GM10266 (cell line): ENCODE data around the gene SGCB.

Source experiments
- DNase-seq: peaks from one replicate; pipeline ENCODE4 v3.0.0; 2012; ENCODE audit errors: extremely low spot score
- CTCF ChIP-seq: IDR thresholded peaks from 2 replicates; pipeline ENCODE4 v1.5.1; 2012; ENCODE audit warnings: mild to moderate bottlenecking, low read depth; ENCODE audit not compliant: control insufficient read depth, insufficient read depth; ENCODE audit errors: missing control alignments

Gene SGCB

GRCh38 chr4:52019936-52020657 lies 18.0 kb downstream of the SGCB start, which contains the start of gene LRRC66:
TSS of gene LRRC66 (minus strand) at chr4:52020363. CDS start at chr4:52017613, 2,750 bp downstream.
- no peak for TF ChIP-seq CTCF
- no peak for DNase-seq

DNA sequence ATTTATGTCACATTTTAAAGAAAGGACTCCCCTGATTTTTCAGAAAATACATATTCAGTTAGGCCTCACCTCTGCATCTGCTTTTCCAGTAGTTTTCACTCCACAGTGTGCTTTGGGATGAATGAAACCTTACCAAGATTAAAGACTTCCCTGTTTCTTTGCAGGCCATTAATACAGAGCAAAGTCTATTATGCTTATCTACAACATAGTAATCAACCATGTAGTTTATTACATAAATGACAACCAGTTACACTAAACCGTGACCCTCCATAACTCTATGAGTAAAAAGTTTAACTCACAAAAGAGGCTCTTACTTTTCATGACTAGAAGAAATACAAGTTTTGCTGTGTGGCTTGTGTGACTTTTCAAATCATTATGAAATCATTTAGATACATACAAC lies 20.3 kb downstream of the SGCB start:
- TF ChIP-seq CTCF, result no peak
- DNase-seq, result no peak

DNA sequence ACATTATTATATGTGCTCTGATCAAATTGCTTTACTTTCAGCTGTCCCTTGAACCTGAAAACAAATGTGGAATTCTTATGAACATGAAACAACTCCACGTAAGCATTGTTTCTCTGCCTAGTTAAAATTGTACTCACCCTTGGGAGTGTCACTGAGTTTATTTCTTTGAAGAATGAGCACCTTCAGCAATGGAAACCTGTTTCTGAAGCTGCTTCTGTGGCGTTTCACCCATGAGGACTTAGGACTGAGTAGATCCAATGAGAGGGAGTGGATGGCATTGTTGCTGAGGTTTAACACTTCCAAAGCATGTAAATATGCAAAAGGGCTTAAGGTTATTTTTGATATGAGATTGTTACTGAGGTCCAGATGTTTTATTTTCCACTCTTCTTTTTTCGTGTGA lies 21.1 kb downstream of the SGCB start:
- DNase-seq, result no peak
- TF ChIP-seq CTCF, result no peak

- no peak for DNase-seq
- no peak for TF ChIP-seq CTCF
These were observed 22.7 kb downstream of the SGCB start for GRCh38 chr4:52015366-52015765.

GRCh38 chr4:52014903-52015302 lies 23.2 kb downstream of the SGCB start:
- no peak for DNase-seq
- no peak for TF ChIP-seq CTCF

GRCh38 chr4:52012651-52013050 lies 25.4 kb downstream of the SGCB start:
- no peak for DNase-seq
- TF ChIP-seq CTCF, result no peak

DNA sequence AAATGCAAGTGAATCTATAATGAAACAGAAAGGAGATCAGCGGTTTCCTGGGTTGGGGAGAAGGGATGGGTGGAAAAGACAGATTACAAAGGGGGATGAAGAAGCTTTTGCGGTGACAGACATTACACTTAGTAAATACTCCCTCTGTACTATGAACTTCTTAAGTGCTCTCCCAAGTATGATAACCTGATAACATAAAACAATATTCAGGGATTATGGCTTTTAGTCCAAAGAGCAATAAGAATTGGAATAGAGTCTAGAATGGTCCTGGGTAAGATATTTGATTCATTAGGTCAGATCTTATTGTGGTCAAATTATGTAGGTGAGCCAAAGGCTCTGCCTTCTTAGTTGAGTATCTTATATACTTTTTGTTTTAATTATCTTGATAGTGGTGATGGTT lies 27.1 kb downstream of the SGCB start:
- TF ChIP-seq CTCF, result no peak
- no peak for DNase-seq
